K562 (cell line): Measurements from ENCODE around the gene TMC6. TPM values are rescaled to one million over a fixed set of nuclear protein-coding genes. Genes with fewer than 3 reads are reported as not detected.

Experiments
- EP400 ChIP-seq: fragments of 450-650 bp; IDR thresholded peaks from 2 replicates; pipeline ENCODE4 v1.6.1; 2017; ENCODE audit warnings: antibody characterized with exemption, mild to moderate bottlenecking, moderate library complexity
- HINFP ChIP-seq: fragments of 450-650 bp; conservative IDR thresholded peaks from 2 replicates; pipeline ENCODE4 v1.6.1; 2016; ENCODE audit warnings: missing genetic modification characterization, low read depth, mild to moderate bottlenecking, control low read depth, missing compliant biosample characterization
- NR2F6 ChIP-seq: fragments of 450-650 bp; formaldehyde crosslinking; IDR thresholded peaks from 2 replicates; pipeline ENCODE4 v1.4.0; 2020; ENCODE audit warnings: mild to moderate bottlenecking
- ZNF140 ChIP-seq: fragments of 250-450 bp; sonication (Bioruptor Pico); IDR thresholded peaks from 2 replicates; pipeline ENCODE4 v1.8.0; 2021; ENCODE audit warnings: moderate library complexity, mild to moderate bottlenecking, inconsistent platforms
- ZNF780A ChIP-seq: fragments of 250-450 bp; sonication (Bioruptor Pico); IDR thresholded peaks from 2 replicates; pipeline ENCODE4 v1.5.0; 2021; ENCODE audit warnings: mild to moderate bottlenecking
- polyA plus RNA-seq, 8 experiments: library from polyadenylated mRNA; depleted of rRNA in 4 of 8; stranded (reverse) in 5 of 8; unstranded in 3 of 8; fragments of >200 nt; fragmentation: Nextera tagmentation in 2 of 8; fragmentation: Illumina TruSeq in 1 of 8; extraction: Ambion mirVana in 2 of 8; extraction: Trizol in 1 of 8; gene quantifications; 2 replicates each; pipeline versions ENCODE4 v1.2.1 to v1.2.3, GENCODE V29; 2011 to 2014; ENCODE audit warnings: inconsistent platforms in 1 of 8, missing spikeins in 1 of 8
- total RNA-seq, 7 experiments: library from RNA; depleted of rRNA in 6 of 7; stranded (reverse); fragments of >200 nt in 6 of 7; fragmentation: Illumina TruSeq in 2 of 7; extraction: Trizol in 2 of 7; gene quantifications; 2 replicates each; pipeline versions ENCODE4 v1.2.1 to v1.2.3, GENCODE V29; 2011 to 2021; ENCODE audit warnings: low replicate concordance in 1 of 7
- TF ChIP-seq, protein P1 (sequence below): IDR thresholded peaks from 3 replicates; pipeline ENCODE4 v1.6.1; 2011; ENCODE audit warnings: borderline replicate concordance, mild to moderate bottlenecking, moderate library complexity; ENCODE audit not compliant: insufficient read length; ENCODE audit errors: extremely low read depth

TMC6 gene
- total and polyA plus RNA-seq, 9 of the 15 experiments (the other 6 are each of a cell fraction or from before 2014, with no cell fraction given), result 4.1 to 351 (median 66.9) TPM

GRCh38 chr17:78141437-78142118, 13.0 kb upstream of the TMC6 start (continued):
- TF ChIP-seq HINFP (tag) (no peak), ZNF140 (CRISPR knock-in tag) (no peak), NR2F6 (CRISPR knock-in tag) (no peak), ZNF780A (no peak), EP400 (no peak)
- TF ChIP-seq, protein P1, sequence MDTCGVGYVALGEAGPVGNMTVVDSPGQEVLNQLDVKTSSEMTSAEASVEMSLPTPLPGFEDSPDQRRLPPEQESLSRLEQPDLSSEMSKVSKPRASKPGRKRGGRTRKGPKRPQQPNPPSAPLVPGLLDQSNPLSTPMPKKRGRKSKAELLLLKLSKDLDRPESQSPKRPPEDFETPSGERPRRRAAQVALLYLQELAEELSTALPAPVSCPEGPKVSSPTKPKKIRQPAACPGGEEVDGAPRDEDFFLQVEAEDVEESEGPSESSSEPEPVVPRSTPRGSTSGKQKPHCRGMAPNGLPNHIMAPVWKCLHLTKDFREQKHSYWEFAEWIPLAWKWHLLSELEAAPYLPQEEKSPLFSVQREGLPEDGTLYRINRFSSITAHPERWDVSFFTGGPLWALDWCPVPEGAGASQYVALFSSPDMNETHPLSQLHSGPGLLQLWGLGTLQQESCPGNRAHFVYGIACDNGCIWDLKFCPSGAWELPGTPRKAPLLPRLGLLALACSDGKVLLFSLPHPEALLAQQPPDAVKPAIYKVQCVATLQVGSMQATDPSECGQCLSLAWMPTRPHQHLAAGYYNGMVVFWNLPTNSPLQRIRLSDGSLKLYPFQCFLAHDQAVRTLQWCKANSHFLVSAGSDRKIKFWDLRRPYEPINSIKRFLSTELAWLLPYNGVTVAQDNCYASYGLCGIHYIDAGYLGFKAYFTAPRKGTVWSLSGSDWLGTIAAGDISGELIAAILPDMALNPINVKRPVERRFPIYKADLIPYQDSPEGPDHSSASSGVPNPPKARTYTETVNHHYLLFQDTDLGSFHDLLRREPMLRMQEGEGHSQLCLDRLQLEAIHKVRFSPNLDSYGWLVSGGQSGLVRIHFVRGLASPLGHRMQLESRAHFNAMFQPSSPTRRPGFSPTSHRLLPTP, result peak; percentile 45
